ENCODE results near the gene PAX2. TPM values are rescaled to one million over a fixed set of nuclear protein-coding genes. Genes with fewer than 3 reads are reported as not detected.

PAX2 gene
- total and polyA plus RNA-seq, 9 donors, result 0.05 TPM; not detected in 8

- Histone ChIP-seq H3K27ac (ENCODE audit: low read length) (no peak overlapping the region), H3K4me3 (ENCODE audit: low read length) (no peak overlapping the region), H3K9me3 (replicated peaks; ENCODE audit: control insufficient read depth, low read depth, low read length) (no peaks in the 10 kb centered on the region), H3K36me3 (ENCODE audit: control insufficient read depth, insufficient read depth, low read length) (no peaks in the 10 kb centered on the region), H3K4me1 (ENCODE audit: control insufficient read depth, insufficient read depth, low read length) (peaks cover 35% of the 10 kb centered on the region), H3K27me3 (ENCODE audit: control insufficient read depth, insufficient read depth, low read length) (peaks cover 98% of the 10 kb centered on the region)
- no peak for DNase-seq
- 3% methylated on average over 7 of the region's 9 CpGs for WGBS (ENCODE audit: insufficient coverage)
These were observed 1.5 kb downstream of the PAX2 start for GRCh38 chr10:100746784-100747455.

- Histone ChIP-seq H3K4me3 (ENCODE audit: low read length) (no peak overlapping the region), H3K9me3 (replicated peaks; ENCODE audit: control insufficient read depth, low read depth, low read length) (no peaks in the 10 kb centered on the region), H3K27ac (ENCODE audit: low read length) (no peak overlapping the region), H3K36me3 (ENCODE audit: control insufficient read depth, insufficient read depth, low read length) (no peaks in the 10 kb centered on the region), H3K27me3 (ENCODE audit: control insufficient read depth, insufficient read depth, low read length) (peaks cover 98% of the 10 kb centered on the region), H3K4me1 (ENCODE audit: control insufficient read depth, insufficient read depth, low read length) (peaks cover 35% of the 10 kb centered on the region)
- WGBS (ENCODE audit: insufficient coverage), result 2% methylated on average over 46 of the region's 57 CpGs
- no peak for DNase-seq
These were observed 2.3 kb downstream of the PAX2 start for GRCh38 chr10:100747456-100748230.

GRCh38 chr10:100748231-100749058, 3.1 kb downstream of the PAX2 start:
- no peaks in the 10 kb centered on the region for H3K36me3 ChIP-seq (ENCODE audit: control insufficient read depth, insufficient read depth, low read length)
- H3K27ac ChIP-seq (ENCODE audit: low read length), result no peak overlapping the region
- H3K27me3 ChIP-seq (ENCODE audit: control insufficient read depth, insufficient read depth, low read length), result peaks cover 98% of the 10 kb centered on the region
- no peak overlapping the region for H3K4me3 ChIP-seq (ENCODE audit: low read length)
- DNase-seq, result no peak
- H3K9me3 ChIP-seq (replicated peaks; ENCODE audit: control insufficient read depth, low read depth, low read length), result no peaks in the 10 kb centered on the region
- under 1% methylated on average over 53 of the region's 56 CpGs for WGBS (ENCODE audit: insufficient coverage)
- peaks cover 35% of the 10 kb centered on the region for H3K4me1 ChIP-seq (ENCODE audit: control insufficient read depth, insufficient read depth, low read length)

- H3K9me3 ChIP-seq (replicated peaks; ENCODE audit: control insufficient read depth, low read depth, low read length), result no peaks in the 10 kb centered on the region
- peaks cover 98% of the 10 kb centered on the region for H3K27me3 ChIP-seq (ENCODE audit: control insufficient read depth, insufficient read depth, low read length)
- WGBS (ENCODE audit: insufficient coverage), result 0% methylated on average over 5 of the region's 8 CpGs
These were observed 3.6 kb downstream of the PAX2 start for GRCh38 chr10:100749059-100749308.

GRCh38 chr10:100749309-100750217, 4.2 kb downstream of the PAX2 start:
- no peak overlapping the region for H3K27ac ChIP-seq (ENCODE audit: low read length)
- H3K9me3 ChIP-seq (replicated peaks; ENCODE audit: control insufficient read depth, low read depth, low read length), result no peaks in the 10 kb centered on the region
- DNase-seq, result no peak
- peaks cover 98% of the 10 kb centered on the region for H3K27me3 ChIP-seq (ENCODE audit: control insufficient read depth, insufficient read depth, low read length)
- WGBS (ENCODE audit: insufficient coverage), result 4% methylated on average over 43 of the region's 50 CpGs
- H3K4me1 ChIP-seq (ENCODE audit: control insufficient read depth, insufficient read depth, low read length), result peaks cover 26% of the 10 kb centered on the region
- no peaks in the 10 kb centered on the region for H3K36me3 ChIP-seq (ENCODE audit: control insufficient read depth, insufficient read depth, low read length)
- no peak overlapping the region for H3K4me3 ChIP-seq (ENCODE audit: low read length)

More at GRCh38 chr10:100749059-100749308, 3.6 kb downstream of the PAX2 start:
- H3K27ac ChIP-seq (ENCODE audit: low read length), result no peak overlapping the region
- H3K36me3 ChIP-seq (ENCODE audit: control insufficient read depth, insufficient read depth, low read length), result no peaks in the 10 kb centered on the region
- DNase-seq, result no peak
- no peak overlapping the region for H3K4me3 ChIP-seq (ENCODE audit: low read length)
- peaks cover 32% of the 10 kb centered on the region for H3K4me1 ChIP-seq (ENCODE audit: control insufficient read depth, insufficient read depth, low read length)

- Histone ChIP-seq H3K27me3 (ENCODE audit: control insufficient read depth, insufficient read depth, low read length) (peaks cover 98% of the 10 kb centered on the region), H3K27ac (ENCODE audit: low read length) (no peak overlapping the region)
These were observed 5.2 kb downstream of the PAX2 start for GRCh38 chr10:100750291-100751210.

GRCh38 chr10:100751211-100751933, 6.0 kb downstream of the PAX2 start:
- Histone ChIP-seq H3K4me1 (ENCODE audit: control insufficient read depth, insufficient read depth, low read length) (peaks cover 21% of the 10 kb centered on the region), H3K27me3 (ENCODE audit: control insufficient read depth, insufficient read depth, low read length) (peaks cover 96% of the 10 kb centered on the region), H3K4me3 (ENCODE audit: low read length) (no peak overlapping the region), H3K9me3 (replicated peaks; ENCODE audit: control insufficient read depth, low read depth, low read length) (no peaks in the 10 kb centered on the region), H3K27ac (ENCODE audit: low read length) (no peak overlapping the region), H3K36me3 (ENCODE audit: control insufficient read depth, insufficient read depth, low read length) (no peaks in the 10 kb centered on the region)
- 51% methylated on average over 6 of the region's 7 CpGs for WGBS (ENCODE audit: insufficient coverage)
- DNase-seq, result no peak

More at GRCh38 chr10:100750291-100751210, 5.2 kb downstream of the PAX2 start:
- Histone ChIP-seq H3K9me3 (replicated peaks; ENCODE audit: control insufficient read depth, low read depth, low read length) (no peaks in the 10 kb centered on the region), H3K36me3 (ENCODE audit: control insufficient read depth, insufficient read depth, low read length) (no peaks in the 10 kb centered on the region), H3K4me1 (ENCODE audit: control insufficient read depth, insufficient read depth, low read length) (peaks cover 21% of the 10 kb centered on the region), H3K4me3 (ENCODE audit: low read length) (no peak overlapping the region)
- DNase-seq, result no peak
- WGBS (ENCODE audit: insufficient coverage), result 6% methylated on average over 33 of the region's 37 CpGs

GRCh38 chr10:100755821-100756220, 10.4 kb downstream of the PAX2 start:
- H3K4me1 ChIP-seq (ENCODE audit: control insufficient read depth, insufficient read depth, low read length), result no peaks in the 10 kb centered on the region
- peaks cover 91% of the 10 kb centered on the region for H3K27me3 ChIP-seq (ENCODE audit: control insufficient read depth, insufficient read depth, low read length)
- no CpG with 5 or more reads among the region's 1 CpG for WGBS (ENCODE audit: insufficient coverage)
- no peaks in the 10 kb centered on the region for H3K9me3 ChIP-seq (replicated peaks; ENCODE audit: control insufficient read depth, low read depth, low read length)
- DNase-seq, result no peak
- no peak overlapping the region for H3K4me3 ChIP-seq (ENCODE audit: low read length)
- H3K27ac ChIP-seq (ENCODE audit: low read length), result no peak overlapping the region
- no peaks in the 10 kb centered on the region for H3K36me3 ChIP-seq (ENCODE audit: control insufficient read depth, insufficient read depth, low read length)

Measured in muscle of leg (tissue), 11 donors.